HEK293 (cell line): ENCODE measurements around the gene CDPF1.
"Not testable (repeated sequence)": the region's sequence is repeated elsewhere in the genome, so short reads cannot be mapped to it uniquely, and the experiment has no call there.

ENCODE experiments used
- CTCF ChIA-PET: fragments of 350-600 bp; formaldehyde crosslinking; extraction: SDS; loops from one replicate; lab custom pipeline; 2021; ENCODE audit warnings: antibody characterized with exemption; lab: Yijun Ruan, JAX
- POLR2A ChIA-PET: fragments of 300-600 bp; formaldehyde crosslinking; extraction: SDS; loops from one replicate; lab custom pipeline; 2020; ENCODE audit warnings: antibody characterized with exemption, inconsistent platforms; lab: Yijun Ruan, JAX
- H3K27ac ChIP-seq: fragments of 200-500 bp; sonication (Bioruptor generic); 2 replicates; pipeline ENCODE4 v1.5.1; 2014; ENCODE audit warnings: low read depth, low read length, control low read depth, inconsistent platforms; ENCODE audit errors: extremely low read depth
- H3K36me3 ChIP-seq, 2 experiments: fragments of 200-500 bp in 1 of 2; sonication (Bioruptor generic) in 1 of 2; 1 replicate in 1 of 2; 2 replicates in 1 of 2; pipeline ENCODE4 v1.5.1; 2014 to 2017; ENCODE audit warnings: inconsistent platforms in 2 of 2, low read length in 2 of 2; ENCODE audit not compliant: control insufficient read depth in 2 of 2, insufficient read depth in 1 of 2
- H3K4me1 ChIP-seq: fragments of 200-500 bp; sonication (Bioruptor generic); 2 replicates; pipeline ENCODE4 v1.5.1; 2014; ENCODE audit warnings: mild to moderate bottlenecking, low read length, inconsistent platforms; ENCODE audit not compliant: control insufficient read depth, insufficient read depth
- H3K4me3 ChIP-seq: 2 replicates; pipeline ENCODE4 v1.5.1; 2011; ENCODE audit warnings: low read depth, mild to moderate bottlenecking, control low read depth, low read length, moderate library complexity
- H3K9me3 ChIP-seq: fragments of 200-500 bp; sonication (Bioruptor generic); 2 replicates; pipeline ENCODE4 v1.5.1; 2014; ENCODE audit warnings: low read depth, low read length, inconsistent platforms; ENCODE audit not compliant: control insufficient read depth, insufficient read depth
- KLF10 ChIP-seq: fragments of 450-650 bp; IDR thresholded peaks from 2 replicates; pipeline ENCODE4 v1.5.1; 2018; ENCODE audit warnings: missing biosample characterization, mild to moderate bottlenecking, missing genetic modification characterization
- KLF9 ChIP-seq: fragments of 450-650 bp; formaldehyde crosslinking; IDR thresholded peaks from 2 replicates; pipeline ENCODE4 v1.5.1; 2016; ENCODE audit warnings: missing biosample characterization, missing genetic modification characterization, low read depth
- SETDB1 ChIP-seq: IDR thresholded peaks from one replicate; pipeline ENCODE4 v1.6.1; 2017; ENCODE audit warnings: mild to moderate bottlenecking, low read length, moderate library complexity, mixed read lengths; ENCODE audit not compliant: insufficient read length
- ZFHX2 ChIP-seq: fragments of 450-650 bp; formaldehyde crosslinking; conservative IDR thresholded peaks from 2 replicates; pipeline ENCODE4 v1.5.1; 2016; ENCODE audit warnings: missing biosample characterization, missing genetic modification characterization
- ZIC2 ChIP-seq: fragments of 450-650 bp; formaldehyde crosslinking; IDR thresholded peaks from 2 replicates; pipeline ENCODE4 v1.5.1; 2016; ENCODE audit warnings: missing biosample characterization, missing genetic modification characterization
- ZNF175 ChIP-seq: fragments of 450-650 bp; formaldehyde crosslinking; IDR thresholded peaks from 2 replicates; pipeline ENCODE4 v1.5.1; 2016; ENCODE audit warnings: missing biosample characterization, missing genetic modification characterization
- ZNF354C ChIP-seq: fragments of 450-650 bp; formaldehyde crosslinking; IDR thresholded peaks from 2 replicates; pipeline ENCODE4 v1.5.1; 2016; ENCODE audit warnings: missing biosample characterization, missing genetic modification characterization, low read depth, borderline replicate concordance
- ZNF48 ChIP-seq: fragments of 450-650 bp; formaldehyde crosslinking; IDR thresholded peaks from 2 replicates; pipeline ENCODE4 v1.5.1; 2016; ENCODE audit warnings: missing biosample characterization, missing genetic modification characterization
- ZNF585B ChIP-seq: fragments of 450-650 bp; formaldehyde crosslinking; IDR thresholded peaks from 2 replicates; pipeline ENCODE4 v1.5.1; 2016; ENCODE audit warnings: missing biosample characterization, missing genetic modification characterization
- ZNF670 ChIP-seq: fragments of 450-650 bp; formaldehyde crosslinking; IDR thresholded peaks from 2 replicates; pipeline ENCODE4 v1.5.1; 2016; ENCODE audit warnings: missing biosample characterization, missing genetic modification characterization, low read depth
- ZSCAN30 ChIP-seq: fragments of 450-650 bp; IDR thresholded peaks from 2 replicates; pipeline ENCODE4 v1.5.1; 2018; ENCODE audit warnings: missing biosample characterization, mild to moderate bottlenecking, missing genetic modification characterization, moderate library complexity
- TF ChIP-seq, protein P1 (sequence below): fragments of 450-650 bp; formaldehyde crosslinking; IDR thresholded peaks from 2 replicates; pipeline ENCODE4 v1.5.1; 2016; ENCODE audit warnings: missing biosample characterization, missing genetic modification characterization, borderline replicate concordance
- TF ChIP-seq, protein P2 (sequence below): fragments of 450-650 bp; formaldehyde crosslinking; IDR thresholded peaks from 2 replicates; pipeline ENCODE4 v1.5.1; 2016; ENCODE audit warnings: missing biosample characterization, missing genetic modification characterization
- TF ChIP-seq, protein P3 (sequence below): fragments of 450-650 bp; formaldehyde crosslinking; IDR thresholded peaks from 2 replicates; pipeline ENCODE4 v1.5.1; 2016; ENCODE audit warnings: missing biosample characterization, missing genetic modification characterization

Gene CDPF1

DNA sequence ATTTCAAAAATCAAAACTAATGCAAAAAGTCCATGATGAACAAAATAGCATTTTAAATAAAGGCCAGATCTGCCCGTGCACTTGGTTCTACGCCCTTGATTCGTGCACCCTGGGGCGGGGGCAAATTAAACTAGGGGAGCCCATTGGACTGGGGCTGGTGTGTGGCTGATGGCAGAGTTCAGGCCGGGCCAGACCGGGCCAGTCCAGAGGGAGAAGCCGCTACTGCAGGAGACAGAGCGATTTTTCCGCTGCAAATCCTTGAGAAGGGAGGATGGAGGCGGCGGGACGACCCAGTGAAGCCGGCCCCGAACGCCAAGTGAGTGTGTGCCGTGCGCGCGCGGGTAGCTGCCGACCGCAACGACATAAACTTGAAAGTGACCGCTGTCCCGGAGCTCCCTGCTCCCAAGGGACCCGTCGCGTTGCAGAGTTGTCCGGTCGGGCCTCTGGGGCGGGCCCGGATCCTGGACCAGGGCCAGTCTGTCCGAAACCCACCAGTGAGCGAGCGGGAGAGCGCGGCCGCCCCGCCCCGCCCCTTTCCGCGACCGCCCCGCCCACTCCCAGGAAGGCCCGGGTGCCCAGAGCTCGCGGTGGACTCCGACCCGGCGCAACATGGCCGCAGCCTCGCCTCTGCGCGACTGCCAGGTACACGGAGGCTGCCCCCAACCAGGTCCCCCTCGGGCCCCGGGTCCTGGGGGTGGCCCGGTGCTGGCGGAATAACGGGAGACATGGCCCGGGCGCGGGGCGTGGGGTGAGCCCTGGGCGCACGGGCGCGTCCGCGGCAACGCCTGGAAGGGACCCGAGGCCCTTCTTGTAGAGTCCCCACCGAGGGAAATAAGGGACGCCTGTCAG is 17.6 kb upstream of the CDPF1 start, which contains the start of gene TTC38 (continued):
- no peak for TF ChIP-seq ZNF48 (tag by site-specific recombination)
- TF ChIP-seq, protein P1, sequence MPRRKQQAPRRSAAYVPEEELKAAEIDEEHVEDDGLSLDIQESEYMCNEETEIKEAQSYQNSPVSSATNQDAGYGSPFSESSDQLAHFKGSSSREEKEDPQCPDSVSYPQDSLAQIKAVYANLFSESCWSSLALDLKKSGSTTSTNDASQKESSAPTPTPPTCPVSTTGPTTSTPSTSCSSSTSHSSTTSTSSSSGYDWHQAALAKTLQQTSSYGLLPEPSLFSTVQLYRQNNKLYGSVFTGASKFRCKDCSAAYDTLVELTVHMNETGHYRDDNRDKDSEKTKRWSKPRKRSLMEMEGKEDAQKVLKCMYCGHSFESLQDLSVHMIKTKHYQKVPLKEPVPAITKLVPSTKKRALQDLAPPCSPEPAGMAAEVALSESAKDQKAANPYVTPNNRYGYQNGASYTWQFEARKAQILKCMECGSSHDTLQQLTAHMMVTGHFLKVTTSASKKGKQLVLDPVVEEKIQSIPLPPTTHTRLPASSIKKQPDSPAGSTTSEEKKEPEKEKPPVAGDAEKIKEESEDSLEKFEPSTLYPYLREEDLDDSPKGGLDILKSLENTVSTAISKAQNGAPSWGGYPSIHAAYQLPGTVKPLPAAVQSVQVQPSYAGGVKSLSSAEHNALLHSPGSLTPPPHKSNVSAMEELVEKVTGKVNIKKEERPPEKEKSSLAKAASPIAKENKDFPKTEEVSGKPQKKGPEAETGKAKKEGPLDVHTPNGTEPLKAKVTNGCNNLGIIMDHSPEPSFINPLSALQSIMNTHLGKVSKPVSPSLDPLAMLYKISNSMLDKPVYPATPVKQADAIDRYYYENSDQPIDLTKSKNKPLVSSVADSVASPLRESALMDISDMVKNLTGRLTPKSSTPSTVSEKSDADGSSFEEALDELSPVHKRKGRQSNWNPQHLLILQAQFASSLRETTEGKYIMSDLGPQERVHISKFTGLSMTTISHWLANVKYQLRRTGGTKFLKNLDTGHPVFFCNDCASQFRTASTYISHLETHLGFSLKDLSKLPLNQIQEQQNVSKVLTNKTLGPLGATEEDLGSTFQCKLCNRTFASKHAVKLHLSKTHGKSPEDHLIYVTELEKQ (tag by site-specific recombination), result peak; percentile 30; the same call in 1 of the 2 replicates

DNA sequence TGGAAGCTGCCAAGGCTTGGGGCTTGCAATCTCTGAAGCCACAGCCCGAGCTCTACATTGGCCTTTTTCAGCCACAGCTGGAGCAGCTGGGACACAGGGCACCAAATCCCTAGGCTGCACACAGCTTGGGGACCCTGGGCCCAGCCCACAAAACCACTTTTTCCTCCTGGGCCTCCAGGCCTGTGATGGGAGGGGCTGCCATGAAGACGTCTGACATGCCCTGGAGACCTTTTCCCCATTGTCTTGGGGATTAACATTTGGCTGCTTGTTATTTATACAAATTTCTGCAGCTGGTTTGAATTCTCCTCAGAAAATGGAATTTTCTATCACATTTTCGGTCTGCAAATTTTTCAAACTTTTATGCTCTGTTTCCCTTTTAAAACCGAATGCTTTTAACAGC is 15.5 kb upstream of the CDPF1 start:
- CTCF ChIA-PET, POLR2A ChIA-PET: not testable (repeated sequence)
- TF ChIP-seq ZNF585B (peak; percentile 96), KLF9 (tag by site-specific recombination) (0 out of 2 replicates have a peak, but pooled peaks have one; percentile 15), SETDB1 (peak; percentile 78)

DNA sequence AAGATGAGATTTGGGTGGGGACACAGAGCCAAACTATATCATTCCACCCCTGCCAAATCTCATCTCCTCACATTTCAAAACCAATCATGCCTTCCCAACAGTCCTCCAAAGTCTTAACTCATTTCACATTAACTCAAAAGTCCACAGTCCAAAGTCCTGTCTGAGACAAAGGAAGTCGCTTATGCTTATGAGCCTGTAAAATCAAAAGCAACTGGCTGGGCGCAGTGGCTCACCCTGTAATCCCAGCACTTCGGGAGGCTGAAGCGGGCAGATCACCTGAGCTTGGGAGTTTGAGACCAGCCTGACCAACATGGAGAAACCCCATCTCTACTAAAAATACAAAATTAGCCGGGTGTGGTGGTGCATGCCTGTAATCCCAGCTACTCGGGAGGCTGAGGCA is 14.4 kb upstream of the CDPF1 start:
- H3K36me3 ChIP-seq, H3K4me3 ChIP-seq, H3K4me1 ChIP-seq, H3K27ac ChIP-seq, CTCF ChIA-PET, POLR2A ChIA-PET, H3K9me3 ChIP-seq: not testable (repeated sequence)

More for the DNA sequence above, 15.5 kb upstream of the CDPF1 start:
- H3K4me3 ChIP-seq, H3K4me1 ChIP-seq, H3K9me3 ChIP-seq, H3K27ac ChIP-seq: not testable (repeated sequence)
- H3K36me3 ChIP-seq, result peaks cover 0 to 15% of the 10 kb centered on the region in 2 experiments; a peak in 1 of 3 replicates

DNA sequence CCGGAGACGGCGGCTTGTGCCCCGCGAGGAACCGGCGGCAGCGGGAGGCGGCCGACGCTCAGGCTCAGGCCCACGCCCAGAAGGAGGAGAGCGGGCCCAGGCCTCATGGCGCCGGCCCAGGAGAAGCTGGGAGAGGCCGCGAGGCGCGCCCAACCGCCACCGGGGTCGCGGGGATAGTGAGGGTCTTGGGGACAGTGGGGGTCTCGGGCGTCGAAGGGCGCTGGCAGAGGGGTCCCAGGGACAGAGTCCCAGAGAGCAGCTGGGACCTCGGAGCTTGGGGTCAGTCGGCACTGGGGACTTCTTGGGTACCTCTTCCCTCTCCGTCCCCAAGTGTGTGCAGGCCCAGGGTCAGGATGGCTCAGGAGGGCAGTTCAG is 13.1 kb upstream of the CDPF1 start, which contains the start of gene PKDREJ:
Gene PKDREJ (minus strand): TSS at position 128 of the 375 bp plus-strand sequence. CDS start 21 bp downstream, at position 107.
- CTCF ChIA-PET, result no interaction called here
- H3K4me1 ChIP-seq, result no peaks in the 10 kb centered on the region
- POLR2A ChIA-PET, result no interaction called here
- H3K36me3 ChIP-seq, result no peaks in the 10 kb centered on the region
- TF ChIP-seq ZSCAN30 (no peak), ZFHX2 (tag by site-specific recombination) (no peak), KLF10 (no peak)
- TF ChIP-seq, all 188 proteins: peak for 0
- Histone ChIP-seq H3K4me3 (no peak within 1 kb of the TSS), H3K27ac (no peak within 1 kb of the TSS), H3K9me3 (no peaks in the 10 kb centered on the region)

DNA sequence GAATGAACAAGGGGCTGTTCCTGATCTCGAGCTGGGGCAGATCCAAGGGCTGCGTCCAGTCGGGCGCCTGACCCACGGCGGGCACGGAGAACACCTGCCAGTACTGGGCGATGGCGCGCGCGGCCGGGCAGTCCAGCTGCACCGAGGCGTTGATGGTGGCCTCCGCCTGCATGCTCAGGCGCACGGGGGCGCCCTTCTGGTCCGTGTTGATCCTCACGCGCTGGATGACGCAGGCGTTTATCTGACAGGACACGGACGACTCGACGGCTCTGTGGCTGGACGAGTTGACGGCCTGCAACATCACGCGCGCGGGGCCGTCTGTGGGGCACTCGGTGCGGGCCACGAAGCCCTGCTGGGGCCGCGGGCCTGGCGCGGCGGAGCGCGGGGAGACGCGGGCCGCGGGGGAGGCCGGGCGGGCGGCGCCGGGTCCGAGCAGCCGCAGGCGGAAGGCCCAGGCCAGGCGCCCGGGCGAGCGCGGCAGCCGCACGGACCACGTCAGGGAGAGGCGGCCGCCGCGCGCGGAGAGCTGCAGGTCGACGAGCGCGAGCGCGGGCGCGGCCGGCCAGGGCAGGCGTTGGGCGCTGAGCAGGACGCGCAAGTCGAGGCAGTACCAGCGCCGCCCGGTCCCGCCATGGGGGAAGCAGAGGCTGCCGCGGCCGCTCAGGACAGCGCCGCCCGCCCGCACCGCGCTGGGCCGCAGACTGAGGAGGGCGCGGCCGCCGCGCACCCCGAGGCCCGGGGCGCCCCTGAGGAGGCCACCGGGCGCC is 12.5 kb upstream of the CDPF1 start:
- Histone ChIP-seq H3K27ac (no peak overlapping the region), H3K9me3 (no peaks in the 10 kb centered on the region), H3K4me3 (no peak overlapping the region), H3K4me1 (no peaks in the 10 kb centered on the region), H3K36me3 (no peaks in the 10 kb centered on the region)
- POLR2A ChIA-PET, result no interaction called here
- CTCF ChIA-PET, result no interaction called here
- TF ChIP-seq ZIC2 (tag by site-specific recombination), result no peak
- TF ChIP-seq, protein P2, sequence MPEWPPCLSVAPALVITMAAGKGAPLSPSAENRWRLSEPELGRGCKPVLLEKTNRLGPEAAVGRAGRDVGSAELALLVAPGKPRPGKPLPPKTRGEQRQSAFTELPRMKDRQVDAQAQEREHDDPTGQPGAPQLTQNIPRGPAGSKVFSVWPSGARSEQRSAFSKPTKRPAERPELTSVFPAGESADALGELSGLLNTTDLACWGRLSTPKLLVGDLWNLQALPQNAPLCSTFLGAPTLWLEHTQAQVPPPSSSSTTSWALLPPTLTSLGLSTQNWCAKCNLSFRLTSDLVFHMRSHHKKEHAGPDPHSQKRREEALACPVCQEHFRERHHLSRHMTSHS, result no peak
- TF ChIP-seq ZNF175 (tag by site-specific recombination), result no peak
- no peak for TF ChIP-seq ZNF670 (tag by site-specific recombination)
- TF ChIP-seq, protein P3, sequence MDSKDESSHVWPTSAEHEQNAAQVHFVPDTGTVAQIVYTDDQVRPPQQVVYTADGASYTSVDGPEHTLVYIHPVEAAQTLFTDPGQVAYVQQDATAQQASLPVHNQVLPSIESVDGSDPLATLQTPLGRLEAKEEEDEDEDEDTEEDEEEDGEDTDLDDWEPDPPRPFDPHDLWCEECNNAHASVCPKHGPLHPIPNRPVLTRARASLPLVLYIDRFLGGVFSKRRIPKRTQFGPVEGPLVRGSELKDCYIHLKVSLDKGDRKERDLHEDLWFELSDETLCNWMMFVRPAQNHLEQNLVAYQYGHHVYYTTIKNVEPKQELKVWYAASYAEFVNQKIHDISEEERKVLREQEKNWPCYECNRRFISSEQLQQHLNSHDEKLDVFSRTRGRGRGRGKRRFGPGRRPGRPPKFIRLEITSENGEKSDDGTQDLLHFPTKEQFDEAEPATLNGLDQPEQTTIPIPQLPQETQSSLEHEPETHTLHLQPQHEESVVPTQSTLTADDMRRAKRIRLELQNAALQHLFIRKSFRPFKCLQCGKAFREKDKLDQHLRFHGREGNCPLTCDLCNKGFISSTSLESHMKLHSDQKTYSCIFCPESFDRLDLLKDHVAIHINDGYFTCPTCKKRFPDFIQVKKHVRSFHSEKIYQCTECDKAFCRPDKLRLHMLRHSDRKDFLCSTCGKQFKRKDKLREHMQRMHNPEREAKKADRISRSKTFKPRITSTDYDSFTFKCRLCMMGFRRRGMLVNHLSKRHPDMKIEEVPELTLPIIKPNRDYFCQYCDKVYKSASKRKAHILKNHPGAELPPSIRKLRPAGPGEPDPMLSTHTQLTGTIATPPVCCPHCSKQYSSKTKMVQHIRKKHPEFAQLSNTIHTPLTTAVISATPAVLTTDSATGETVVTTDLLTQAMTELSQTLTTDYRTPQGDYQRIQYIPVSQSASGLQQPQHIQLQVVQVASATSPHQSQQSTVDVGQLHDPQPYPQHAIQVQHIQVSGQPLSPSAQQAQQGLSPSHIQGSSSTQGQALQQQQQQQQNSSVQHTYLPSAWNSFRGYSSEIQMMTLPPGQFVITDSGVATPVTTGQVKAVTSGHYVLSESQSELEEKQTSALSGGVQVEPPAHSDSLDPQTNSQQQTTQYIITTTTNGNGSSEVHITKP (tag by site-specific recombination), result no peak
- TF ChIP-seq ZNF354C (tag by site-specific recombination), result no peak
